SK-N-SH (cell line): ENCODE data around the gene CYTH4. TPM values are rescaled to one million over a fixed set of nuclear protein-coding genes. Genes with fewer than 3 reads are reported as not detected.
"Not testable (repeated sequence)": the region's sequence is repeated elsewhere in the genome, so short reads cannot be mapped to it uniquely, and the experiment has no call there.

Experiments used
- CTCF ChIA-PET: fragments of 300-600, 350-600 bp; formaldehyde crosslinking; extraction: SDS; loops from one replicate; lab custom pipeline; 2021; lab: Yijun Ruan, JAX
- POLR2A ChIA-PET: fragments of 350-600 bp; sonication (Branson Sonifier 250); formaldehyde crosslinking; extraction: SDS; loops from one replicate; lab custom pipeline; 2020; ENCODE audit warnings: antibody characterized with exemption, inconsistent platforms; lab: Yijun Ruan, JAX
- DNase-seq: peaks from one replicate; pipeline ENCODE4 v3.0.0; 2012
- H2AFZ ChIP-seq: fragments of 200-600 bp; sonication (generic); 2 replicates; pipeline ENCODE4 v1.8.1; 2016; ENCODE audit warnings: antibody characterized with exemption, mild to moderate bottlenecking, low read depth
- H3F3A ChIP-seq: fragments of 200-600 bp; sonication (generic); replicated peaks from 2 replicates; pipeline ENCODE3; 2016; ENCODE audit warnings: antibody characterized with exemption, mild to moderate bottlenecking; ENCODE audit not compliant: insufficient read depth
- H3K27ac ChIP-seq, 2 experiments: fragments of 200-500 bp in 1 of 2; fragments of 200-600 bp in 1 of 2; sonication (Bioruptor generic) in 1 of 2; sonication (generic), shearing (Covaris generic) in 1 of 2; 2 replicates each; pipeline versions ENCODE4 v1.5.1 to v1.6.1; 2014 to 2016; ENCODE audit warnings: low read depth in 2 of 2, inconsistent platforms in 1 of 2, low read length in 1 of 2, mild to moderate bottlenecking in 1 of 2, mixed read lengths in 1 of 2
- H3K27me3 ChIP-seq: fragments of 200-600 bp; sonication (generic), shearing (Covaris generic); 2 replicates; pipeline ENCODE4 v1.6.1; 2016; ENCODE audit warnings: mixed run types; ENCODE audit not compliant: insufficient read depth
- H3K36me3 ChIP-seq, 2 experiments: fragments of 200-500 bp in 1 of 2; fragments of 200-600 bp in 1 of 2; sonication (Bioruptor generic) in 1 of 2; sonication (generic) in 1 of 2; replicated peaks in 1 of 2; 2 replicates each; pipeline versions ENCODE3 to v1.5.1; 2014 to 2016; ENCODE audit warnings: low read length in 1 of 2, mild to moderate bottlenecking in 1 of 2; ENCODE audit not compliant: insufficient read depth in 2 of 2, control insufficient read depth in 1 of 2
- H3K4me1 ChIP-seq, 2 experiments: fragments of 200-500 bp in 1 of 2; fragments of 200-600 bp in 1 of 2; sonication (Bioruptor generic) in 1 of 2; sonication (generic), shearing (Covaris generic) in 1 of 2; 2 replicates each; pipeline versions ENCODE4 v1.5.1 to v1.6.1; 2014 to 2016; ENCODE audit warnings: low read depth in 1 of 2, low read length in 1 of 2, mixed run types in 1 of 2; ENCODE audit not compliant: insufficient read depth in 2 of 2, control insufficient read depth in 1 of 2
- H3K4me2 ChIP-seq: fragments of 200-600 bp; sonication (generic), shearing (Covaris generic); 2 replicates; pipeline ENCODE4 v1.6.1; 2017; ENCODE audit warnings: mixed run types
- H3K4me3 ChIP-seq, 2 experiments: fragments of 200-500 bp in 1 of 2; fragments of 200-600 bp in 1 of 2; sonication (Bioruptor generic) in 1 of 2; sonication (generic), shearing (Covaris generic) in 1 of 2; 2 replicates each; pipeline versions ENCODE4 v1.5.1 to v1.8.1; 2014 to 2016; ENCODE audit warnings: low read depth in 2 of 2, inconsistent platforms in 1 of 2, low read length in 1 of 2, mild to moderate bottlenecking in 1 of 2, mixed read lengths in 1 of 2, moderate library complexity in 1 of 2
- H3K79me2 ChIP-seq: fragments of 200-600 bp; sonication (generic); 2 replicates; pipeline ENCODE4 v1.8.1; 2017; ENCODE audit warnings: mild to moderate bottlenecking; ENCODE audit not compliant: insufficient read depth
- H3K9ac ChIP-seq: fragments of 200-600 bp; sonication (generic); 2 replicates; pipeline ENCODE4 v1.6.1; 2017; ENCODE audit warnings: mixed run types
- H3K9me2 ChIP-seq: fragments of 200-600 bp; sonication (generic); 2 replicates; pipeline ENCODE4 v1.6.1; 2017; ENCODE audit warnings: mixed run types
- H3K9me3 ChIP-seq: fragments of 200-600 bp; sonication (generic); 2 replicates; pipeline ENCODE4 v1.6.1; 2017; ENCODE audit warnings: mixed run types, mild to moderate bottlenecking, moderate library complexity
- H4K20me1 ChIP-seq: fragments of 200-600 bp; sonication (generic); 2 replicates; pipeline ENCODE4 v1.6.1; 2017; ENCODE audit warnings: mild to moderate bottlenecking, mixed run types; ENCODE audit not compliant: insufficient read depth
- EP300 ChIP-seq, 2 experiments: IDR thresholded peaks; 2 replicates each; pipeline versions ENCODE4 v1.4.0 to v1.6.1; 2012; ENCODE audit warnings: borderline replicate concordance in 1 of 2, low read depth in 1 of 2, low read length in 1 of 2
- FOSL2 ChIP-seq: IDR thresholded peaks from 2 replicates; pipeline ENCODE4 v1.4.0; 2012; ENCODE audit warnings: low read depth, mild to moderate bottlenecking, moderate library complexity, borderline replicate concordance
- FOXM1 ChIP-seq: IDR thresholded peaks from 2 replicates; pipeline ENCODE4 v1.4.0; 2012; ENCODE audit warnings: low read depth, mild to moderate bottlenecking
- GABPA ChIP-seq: IDR thresholded peaks from 2 replicates; pipeline ENCODE4 v1.4.0; 2012; ENCODE audit warnings: low read depth, mild to moderate bottlenecking
- GATA2 ChIP-seq: sonication (generic); formaldehyde crosslinking; IDR thresholded peaks from 2 replicates; pipeline ENCODE4 v1.5.0; 2020; ENCODE audit warnings: mild to moderate bottlenecking, missing genetic modification reagents
- JUND ChIP-seq: IDR thresholded peaks from 2 replicates; pipeline ENCODE4 v1.4.0; 2012
- NFIC ChIP-seq: IDR thresholded peaks from 2 replicates; pipeline ENCODE4 v1.4.0; 2012; ENCODE audit warnings: borderline replicate concordance
- NRF1 ChIP-seq: IDR thresholded peaks from 2 replicates; pipeline ENCODE4 v1.6.1; 2012; ENCODE audit warnings: low read depth, mild to moderate bottlenecking, low read length
- PBX3 ChIP-seq: IDR thresholded peaks from 2 replicates; pipeline ENCODE4; 2012
- POLR2AphosphoS5 ChIP-seq: IDR thresholded peaks from 2 replicates; pipeline ENCODE4 v1.6.1; 2012; ENCODE audit warnings: low read depth, low read length
- RAD21 ChIP-seq: IDR thresholded peaks from 2 replicates; pipeline ENCODE4 v1.6.1; 2012; ENCODE audit warnings: mild to moderate bottlenecking, low read length
- RFX5 ChIP-seq: IDR thresholded peaks from 2 replicates; pipeline ENCODE4 v1.6.1; 2012; ENCODE audit warnings: mild to moderate bottlenecking, improper control_type of control experiment, low read length
- SMC3 ChIP-seq: IDR thresholded peaks from 2 replicates; pipeline ENCODE4 v1.6.1; 2012; ENCODE audit warnings: low read depth, low read length, improper control_type of control experiment
- TAF1 ChIP-seq: IDR thresholded peaks from 2 replicates; pipeline ENCODE4 v1.6.1; 2012; ENCODE audit warnings: low read depth, mild to moderate bottlenecking, low read length, moderate library complexity, borderline replicate concordance
- TCF12 ChIP-seq: IDR thresholded peaks from 2 replicates; pipeline ENCODE4 v1.4.0; 2012
- YY1 ChIP-seq: IDR thresholded peaks from 2 replicates; pipeline ENCODE4 v1.4.0; 2012; ENCODE audit warnings: low read depth, mild to moderate bottlenecking
- ZBTB33 ChIP-seq: IDR thresholded peaks from 2 replicates; pipeline ENCODE4 v1.4.0; 2012; ENCODE audit warnings: low read depth, borderline replicate concordance
- WGBS: methylation state at CpG from one replicate; pipeline ENCODE4 v1.1.6; 2017; ENCODE audit warnings: low lambda C conversion rate; 5-methylcytosine and 5-hydroxymethylcytosine counted together
- polyA plus RNA-seq, 3 experiments: library from polyadenylated mRNA; depleted of rRNA; stranded (reverse); fragments of >200 nt; gene quantifications; 2 replicates each; pipeline ENCODE4 v1.2.3, GENCODE V29; 2012
- TF ChIP-seq, protein P1 (sequence below): fragments of 150-350 bp; IDR thresholded peaks from 2 replicates; pipeline ENCODE4 v1.6.1; 2017; ENCODE audit warnings: antibody characterized with exemption, low read length, low read depth, borderline replicate concordance
- TF ChIP-seq, protein P2 (sequence below): IDR thresholded peaks from 2 replicates; pipeline ENCODE4 v1.4.0; 2012; ENCODE audit warnings: low read depth
- TF ChIP-seq, protein P3 (sequence below): IDR thresholded peaks from 2 replicates; pipeline ENCODE4 v1.4.0; 2012; ENCODE audit warnings: low read depth, borderline replicate concordance

Gene CYTH4
- polyA plus RNA-seq, 1 of the 3 experiments (the other 2 are of a cell fraction): 0.07 TPM

- no peak for DNase-seq
- POLR2A ChIA-PET: no interaction called here
Measured at GRCh38 chr22:37248251-37248650, 34.1 kb upstream of the CYTH4 start.

DNA sequence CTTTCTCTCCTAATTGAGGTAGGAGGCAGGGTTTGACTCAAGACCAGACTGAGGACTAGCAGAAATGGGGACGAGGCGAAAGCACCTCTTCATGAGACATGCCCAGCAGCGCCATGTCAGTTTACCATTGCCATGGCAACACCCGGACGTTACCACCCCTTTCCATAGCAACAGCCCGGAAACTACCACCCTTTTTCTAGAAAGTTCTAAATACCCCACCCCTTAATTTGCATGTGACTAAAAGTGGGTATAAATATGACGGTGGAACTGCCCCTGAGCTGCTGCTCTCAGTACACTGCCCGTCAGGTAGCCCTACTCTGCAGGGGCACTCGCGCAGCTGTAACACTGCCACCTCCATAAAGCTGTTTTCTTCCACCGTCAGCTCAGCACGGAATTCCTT is 32.3 kb upstream of the CYTH4 start:
- POLR2A ChIA-PET: no interaction called here
- Histone ChIP-seq H3K27me3 (no peaks in the 10 kb centered on the region), H4K20me1 (no peaks in the 10 kb centered on the region), H3K79me2 (no peaks in the 10 kb centered on the region), H3F3A (peaks cover 16% of the 10 kb centered on the region), H3K4me3 (no peak overlapping the region), H3K9ac (no peak overlapping the region), H3K9me2 (no peaks in the 10 kb centered on the region), H3K36me3 (no peaks in the 10 kb centered on the region), H2AFZ (no peak overlapping the region), H3K9me3 (no peaks in the 10 kb centered on the region), H3K4me1 (peaks cover 2 to 12% of the 10 kb centered on the region in 2 experiments; a peak in 3 of 4 replicates), H3K4me2 (no peak overlapping the region), H3K27ac (no peak overlapping the region)
- DNase-seq: no peak
- WGBS: 93% methylated on average over 12 of the region's 12 CpGs
- CTCF ChIA-PET: interaction anchor here (14.4 kb wide), 1 partner anchor 10 kb away, joined by 124 read pairs; no protein-coding TSS in a partner anchor
- TF ChIP-seq ZBTB33: no peak
- TF ChIP-seq JUND: no peak
- TF ChIP-seq SMC3: no peak
- no peak for TF ChIP-seq GATA2 (CRISPR knock-in tag)
- TF ChIP-seq RFX5: no peak
- TF ChIP-seq GABPA: no peak
- TF ChIP-seq RAD21: no peak
- no peak for TF ChIP-seq FOSL2
- no peak for TF ChIP-seq YY1
- TF ChIP-seq FOXM1: no peak
- no peak for TF ChIP-seq NRF1
- TF ChIP-seq, protein P1, sequence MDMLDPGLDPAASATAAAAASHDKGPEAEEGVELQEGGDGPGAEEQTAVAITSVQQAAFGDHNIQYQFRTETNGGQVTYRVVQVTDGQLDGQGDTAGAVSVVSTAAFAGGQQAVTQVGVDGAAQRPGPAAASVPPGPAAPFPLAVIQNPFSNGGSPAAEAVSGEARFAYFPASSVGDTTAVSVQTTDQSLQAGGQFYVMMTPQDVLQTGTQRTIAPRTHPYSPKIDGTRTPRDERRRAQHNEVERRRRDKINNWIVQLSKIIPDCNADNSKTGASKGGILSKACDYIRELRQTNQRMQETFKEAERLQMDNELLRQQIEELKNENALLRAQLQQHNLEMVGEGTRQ: no peak
- no peak for TF ChIP-seq EP300 (IDR thresholded peaks at IDR 0.05; ENCODE audit: borderline replicate concordance in 1 of 2, low read depth in 1 of 2, low read length in 1 of 2)
- no peak for TF ChIP-seq TAF1
- no peak for TF ChIP-seq PBX3
- TF ChIP-seq, protein P2, sequence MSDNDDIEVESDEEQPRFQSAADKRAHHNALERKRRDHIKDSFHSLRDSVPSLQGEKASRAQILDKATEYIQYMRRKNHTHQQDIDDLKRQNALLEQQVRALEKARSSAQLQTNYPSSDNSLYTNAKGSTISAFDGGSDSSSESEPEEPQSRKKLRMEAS: no peak
- TF ChIP-seq, protein P3, sequence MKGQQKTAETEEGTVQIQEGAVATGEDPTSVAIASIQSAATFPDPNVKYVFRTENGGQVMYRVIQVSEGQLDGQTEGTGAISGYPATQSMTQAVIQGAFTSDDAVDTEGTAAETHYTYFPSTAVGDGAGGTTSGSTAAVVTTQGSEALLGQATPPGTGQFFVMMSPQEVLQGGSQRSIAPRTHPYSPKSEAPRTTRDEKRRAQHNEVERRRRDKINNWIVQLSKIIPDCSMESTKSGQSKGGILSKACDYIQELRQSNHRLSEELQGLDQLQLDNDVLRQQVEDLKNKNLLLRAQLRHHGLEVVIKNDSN: no peak
- no peak for TF ChIP-seq NFIC
- TF ChIP-seq TCF12: no peak

More at GRCh38 chr22:37248251-37248650, 34.1 kb upstream of the CYTH4 start:
- Histone ChIP-seq H3K27me3 (no peaks in the 10 kb centered on the region), H2AFZ (0 out of 2 replicates have a peak overlapping the region, but pooled peaks have one; percentile 22), H3K4me3 (no peak overlapping the region), H3K9me2 (no peaks in the 10 kb centered on the region), H3K9ac (no peak overlapping the region), H3K4me1 (peaks cover 4 to 8% of the 10 kb centered on the region in 2 experiments; a peak in 1 of 4 replicates)
- CTCF ChIA-PET: interaction anchor here (1.0 to 14.4 kb wide), 4 partner anchors 10 to 49 kb away, joined by 3 to 124 read pairs (median 4); no protein-coding TSS in a partner anchor
- no peak for TF ChIP-seq POLR2AphosphoS5
- TF ChIP-seq NFIC: 0 out of 2 replicates have a peak, but pooled peaks have one; percentile 8
- TF ChIP-seq, all 33 proteins: peak for 1
- Histone ChIP-seq H3K9me3 (no peaks in the 10 kb centered on the region), H4K20me1 (no peaks in the 10 kb centered on the region), H3K36me3 (no peaks in the 10 kb centered on the region), H3K79me2 (no peaks in the 10 kb centered on the region), H3K27ac (no peak overlapping the region), H3F3A (peaks cover 7% of the 10 kb centered on the region), H3K4me2 (no peak overlapping the region)
- WGBS: 58% methylated on average over 6 of the region's 6 CpGs

GRCh38 chr22:37251836-37252235 is 30.5 kb upstream of the CYTH4 start:
- H3K79me2 ChIP-seq, H3K4me2 ChIP-seq, H4K20me1 ChIP-seq, POLR2A ChIA-PET, H3K9me3 ChIP-seq, H3K27me3 ChIP-seq, H2AFZ ChIP-seq, H3K27ac ChIP-seq, H3K4me3 ChIP-seq, H3K9ac ChIP-seq, H3K9me2 ChIP-seq, DNase-seq, H3K36me3 ChIP-seq: not testable (repeated sequence)
- Histone ChIP-seq H3F3A (peaks cover 19% of the 10 kb centered on the region), H3K4me1 (peaks cover 2 to 19% of the 10 kb centered on the region in 2 experiments)
- 89% methylated on average over 8 of the region's 8 CpGs for WGBS
- CTCF ChIA-PET: interaction anchor here (2.0 to 14.4 kb wide), 2 partner anchors 8 to 9 kb away, joined by 11 to 124 read pairs; partner anchors contain the start of gene RAC2
